Chondrocyte (in vitro differentiated cells): Measurements from ENCODE around the gene KLF16. TPM values are rescaled to one million over a fixed set of nuclear protein-coding genes. Genes with fewer than 3 reads are reported as not detected.

ENCODE experiments used
- DNase-seq: peaks from one replicate; pipeline ENCODE4 v3.0.0; 2021; ENCODE audit warnings: mixed read lengths, low spot score
- H3K27ac Mint-ChIP-seq: one replicate; pipeline ENCODE4 v1.8.0; 2021; ENCODE audit warnings: mild to moderate bottlenecking, moderate library complexity, mixed read lengths; ENCODE audit not compliant: unreplicated experiment
- H3K27me3 Mint-ChIP-seq: 2 replicates; pipeline ENCODE4 v1.8.0; 2021; ENCODE audit warnings: low read depth, mixed read lengths
- H3K36me3 Mint-ChIP-seq: 2 replicates; pipeline ENCODE4 v1.8.0; 2021; ENCODE audit warnings: low read depth, mixed read lengths
- H3K4me1 Mint-ChIP-seq: 2 replicates; pipeline ENCODE4 v1.8.0; 2021; ENCODE audit warnings: low read depth, mild to moderate bottlenecking, mixed read lengths
- H3K4me3 Mint-ChIP-seq: one replicate; pipeline ENCODE4 v1.8.0; 2021; ENCODE audit warnings: mild to moderate bottlenecking, moderate library complexity, mixed read lengths; ENCODE audit not compliant: unreplicated experiment
- H3K9me3 Mint-ChIP-seq: 2 replicates; pipeline ENCODE4 v1.8.0; 2021; ENCODE audit warnings: low read depth, mixed read lengths
- CTCF ChIP-seq: fragments of 200-600 bp; sonication (generic); IDR thresholded peaks from 2 replicates; pipeline ENCODE4 v1.5.0; 2021; ENCODE audit warnings: antibody characterized with exemption, mild to moderate bottlenecking, moderate library complexity
- total RNA-seq: library from RNA; stranded (reverse); gene quantifications from 3 replicates; pipeline ENCODE4 v1.2.1, GENCODE V29; 2021

Gene KLF16
- total RNA-seq, 1 donor from 2014 or later = 38.9 TPM

DNA sequence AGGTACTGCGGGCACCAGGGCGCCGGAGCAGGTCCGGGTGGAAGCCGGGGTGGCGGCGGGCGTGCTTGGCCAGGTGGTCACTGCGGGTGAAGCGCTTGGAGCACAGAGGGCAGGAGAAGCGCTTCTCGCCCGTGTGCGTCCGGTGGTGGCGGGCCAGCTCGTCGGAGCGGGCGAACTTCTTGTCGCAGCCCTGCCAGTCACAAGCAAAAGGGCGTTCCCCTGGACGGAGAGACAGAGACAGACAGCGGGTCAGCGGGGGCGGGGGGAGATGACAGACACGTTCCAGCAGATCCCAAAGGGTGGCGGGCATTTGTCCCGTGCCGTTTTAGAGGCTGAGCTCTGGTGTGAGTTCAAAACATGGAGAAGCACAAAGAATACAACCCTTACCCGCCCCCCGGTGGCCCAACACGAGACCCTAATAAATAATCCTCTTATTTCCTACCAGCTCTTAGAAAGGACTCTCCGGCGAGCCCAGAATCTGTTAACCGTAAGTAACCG, 8.8 kb downstream of the KLF16 start:
- no peaks in the 10 kb centered on the region for H3K27me3 Mint-ChIP-seq
- H3K36me3 Mint-ChIP-seq = no peaks in the 10 kb centered on the region
- no peak for TF ChIP-seq CTCF
- H3K9me3 Mint-ChIP-seq = no peaks in the 10 kb centered on the region
- peaks cover 45% of the 10 kb centered on the region for H3K4me1 Mint-ChIP-seq
- no peak for DNase-seq
- H3K27ac Mint-ChIP-seq = peak overlapping the region; percentile 73
- H3K4me3 Mint-ChIP-seq = no peak overlapping the region

GRCh38 chr19:1854039-1854541, 9.3 kb downstream of the KLF16 start:
- Mint-ChIP-seq H3K9me3 (no peaks in the 10 kb centered on the region), H3K4me1 (peaks cover 40% of the 10 kb centered on the region), H3K27ac (no peak overlapping the region), H3K27me3 (no peaks in the 10 kb centered on the region), H3K4me3 (no peak overlapping the region), H3K36me3 (no peaks in the 10 kb centered on the region)
- no peak for TF ChIP-seq CTCF
- no peak for DNase-seq

DNA sequence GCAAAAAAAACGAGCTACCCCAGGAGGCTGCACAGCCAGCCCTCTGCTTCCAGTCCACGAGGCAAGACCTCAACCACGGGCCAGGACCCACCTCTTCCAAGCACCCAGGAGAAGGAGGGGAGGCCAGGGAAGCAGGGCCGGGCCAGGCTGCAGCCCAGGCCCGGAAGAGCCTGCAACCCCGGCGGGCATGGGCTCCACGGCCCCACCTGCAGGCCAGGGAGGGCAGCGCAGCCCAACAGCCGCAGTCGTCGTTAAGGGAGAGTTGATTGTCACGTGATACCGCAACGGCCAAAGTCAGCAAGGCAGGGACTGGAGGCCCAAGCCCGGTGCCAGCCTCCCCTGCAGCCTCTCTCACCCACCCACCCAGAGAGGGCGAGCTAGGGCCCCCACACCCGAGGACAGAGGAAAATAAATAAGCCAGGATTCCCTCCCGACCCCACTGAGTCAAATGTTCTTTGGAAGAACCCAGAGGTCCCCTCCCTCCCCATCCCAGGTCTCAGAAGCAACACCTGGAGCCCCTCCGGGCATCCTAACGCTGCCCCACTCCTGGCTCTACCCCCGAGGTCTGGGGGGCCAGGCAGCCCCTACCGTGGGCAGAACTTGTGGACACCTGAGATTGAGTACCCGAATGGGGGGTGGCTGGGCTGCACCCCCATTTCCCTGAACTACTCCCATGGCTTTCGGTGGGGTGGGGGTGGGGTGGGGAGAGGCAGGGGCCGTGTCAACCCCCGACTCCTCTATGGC, 9.9 kb downstream of the KLF16 start:
- H3K27me3 Mint-ChIP-seq = no peaks in the 10 kb centered on the region
- H3K27ac Mint-ChIP-seq = peak overlapping the region; percentile 88
- H3K36me3 Mint-ChIP-seq = no peaks in the 10 kb centered on the region
- no peaks in the 10 kb centered on the region for H3K9me3 Mint-ChIP-seq
- no peak for DNase-seq
- H3K4me3 Mint-ChIP-seq = no peak overlapping the region
- peaks cover 36% of the 10 kb centered on the region for H3K4me1 Mint-ChIP-seq
- peak; percentile 85 for TF ChIP-seq CTCF

GRCh38 chr19:1852581-1853128, 10.7 kb downstream of the KLF16 start:
- H3K36me3 Mint-ChIP-seq = no peaks in the 10 kb centered on the region
- no peak overlapping the region for H3K27ac Mint-ChIP-seq
- DNase-seq = no peak
- no peaks in the 10 kb centered on the region for H3K27me3 Mint-ChIP-seq
- TF ChIP-seq CTCF = no peak
- peaks cover 30% of the 10 kb centered on the region for H3K4me1 Mint-ChIP-seq
- H3K4me3 Mint-ChIP-seq = no peak overlapping the region
- no peaks in the 10 kb centered on the region for H3K9me3 Mint-ChIP-seq

DNA sequence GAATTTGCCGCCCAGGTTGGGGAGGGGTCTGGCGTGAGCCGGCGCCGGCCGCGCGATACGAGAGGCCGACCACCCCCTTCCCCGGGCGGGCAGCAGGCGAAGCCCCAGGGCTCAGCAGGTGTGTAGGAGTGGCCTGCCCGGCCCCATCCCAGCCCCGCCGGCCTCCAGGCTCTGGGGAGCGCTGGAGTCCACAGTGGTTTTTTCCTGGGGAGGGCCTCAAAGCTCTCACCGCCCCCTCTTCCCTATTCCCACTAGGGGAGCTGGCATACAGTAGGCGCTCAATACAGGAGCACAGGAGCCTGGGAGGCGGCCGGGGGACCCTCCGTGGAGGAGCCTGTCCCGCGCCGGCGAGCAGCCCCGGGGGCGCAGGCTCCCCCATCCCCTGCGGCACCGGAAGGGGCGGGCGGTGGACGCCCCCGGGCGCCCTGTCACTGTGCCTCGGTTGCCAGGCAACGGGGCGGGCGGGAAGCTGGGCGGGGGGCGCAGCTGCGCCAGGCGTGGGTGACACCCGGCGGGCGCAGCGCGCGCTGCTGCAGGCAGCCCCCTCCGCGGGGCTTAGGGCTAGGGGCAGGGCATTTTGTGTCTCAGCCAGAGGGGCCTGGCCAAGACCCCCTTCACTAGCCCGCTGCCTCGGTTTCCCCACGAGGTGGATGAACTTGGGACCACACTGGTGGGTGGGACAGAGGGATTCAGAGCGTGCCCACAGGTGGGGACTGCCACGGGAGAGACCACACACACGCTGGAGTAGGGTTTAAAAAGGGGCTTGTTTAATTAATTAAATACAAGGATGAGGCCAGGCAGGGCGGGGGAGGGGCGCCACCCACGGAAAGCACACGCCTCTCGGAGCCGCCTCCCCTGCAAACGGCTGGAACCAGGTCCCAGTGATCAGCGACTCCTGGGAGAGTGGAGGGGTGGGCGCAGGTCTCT, 11.5 kb downstream of the KLF16 start:
- no peak for TF ChIP-seq CTCF
- Mint-ChIP-seq H3K4me3 (no peak overlapping the region), H3K27ac (no peak overlapping the region), H3K27me3 (no peaks in the 10 kb centered on the region), H3K9me3 (no peaks in the 10 kb centered on the region), H3K4me1 (peaks cover 31% of the 10 kb centered on the region), H3K36me3 (no peaks in the 10 kb centered on the region)
- DNase-seq = no peak
